Liver (tissue), 9 donors: ENCODE data around the gene WNK4. TPM values are rescaled to one million over a fixed set of nuclear protein-coding genes. Genes with fewer than 3 reads are reported as not detected.

ENCODE experiments used
- DNase-seq: peaks from one replicate; pipeline ENCODE4 v3.0.0-alpha.2; 2017; ENCODE audit warnings: low spot score
- H3K27ac ChIP-seq, 2 donors: one replicate each; pipeline ENCODE4 v1.7.0; 2013; ENCODE audit warnings: inconsistent platforms in 2 of 2, low read length in 2 of 2, control low read depth in 1 of 2, low read depth in 1 of 2, mild to moderate bottlenecking in 1 of 2
- H3K27me3 ChIP-seq, 4 donors: one replicate each; pipeline versions ENCODE4 v1.6.1 to v1.7.0; 2013; ENCODE audit warnings: low read length in 3 of 4, inconsistent platforms in 1 of 4, mild to moderate bottlenecking in 1 of 4, moderate library complexity in 1 of 4; ENCODE audit not compliant: control insufficient read depth in 4 of 4, insufficient read depth in 4 of 4
- H3K36me3 ChIP-seq, 4 donors: one replicate each; pipeline versions ENCODE4 v1.6.1 to v1.7.0; 2013; ENCODE audit warnings: low read length in 3 of 4, mild to moderate bottlenecking in 3 of 4, low read depth in 1 of 4, moderate library complexity in 1 of 4; ENCODE audit not compliant: control insufficient read depth in 4 of 4, insufficient read depth in 3 of 4
- H3K4me1 ChIP-seq, 4 donors: one replicate each; pipeline versions ENCODE4 v1.6.1 to v1.7.0; 2013; ENCODE audit warnings: low read length in 3 of 4, mild to moderate bottlenecking in 3 of 4, moderate library complexity in 1 of 4; ENCODE audit not compliant: control insufficient read depth in 4 of 4, insufficient read depth in 4 of 4
- H3K4me3 ChIP-seq, 3 donors: one replicate each; pipeline versions ENCODE4 v1.6.1 to v1.7.0; 2013; ENCODE audit warnings: low read length in 3 of 3, control low read depth in 1 of 3, low read depth in 1 of 3, mild to moderate bottlenecking in 1 of 3
- H3K9ac ChIP-seq, 2 donors: one replicate each; pipeline ENCODE4 v1.7.0; 2013; ENCODE audit warnings: low read length in 2 of 2, mild to moderate bottlenecking in 2 of 2, moderate library complexity in 2 of 2, control low read depth in 1 of 2, low read depth in 1 of 2
- H3K9me3 ChIP-seq, 4 donors: one replicate each; pipeline versions ENCODE4 v1.6.1 to v1.7.0; 2013; ENCODE audit warnings: low read length in 3 of 4; ENCODE audit not compliant: control insufficient read depth in 4 of 4
- ATF3 ChIP-seq: IDR thresholded peaks from 2 replicates; pipeline ENCODE4 v1.6.1; 2016; ENCODE audit warnings: antibody characterized with exemption
- EGR1 ChIP-seq, 2 donors: IDR thresholded peaks; 2 replicates each; pipeline ENCODE4 v1.6.1; 2016 to 2018; ENCODE audit warnings: antibody characterized with exemption in 2 of 2, low read depth in 2 of 2
- FOXA1 ChIP-seq: IDR thresholded peaks from 2 replicates; pipeline ENCODE4 v1.6.1; 2016; ENCODE audit warnings: antibody characterized with exemption
- FOXA2 ChIP-seq: IDR thresholded peaks from 2 replicates; pipeline ENCODE4 v1.6.1; 2016; ENCODE audit warnings: antibody characterized with exemption
- GABPA ChIP-seq, 2 donors: IDR thresholded peaks in 1 of 2; conservative IDR thresholded peaks in 1 of 2; 2 replicates each; pipeline ENCODE4 v1.6.1; 2016; ENCODE audit warnings: antibody characterized with exemption in 2 of 2, mild to moderate bottlenecking in 1 of 2, moderate library complexity in 1 of 2
- HNF4A ChIP-seq, 2 donors: conservative IDR thresholded peaks; 2 replicates each; pipeline ENCODE4 v1.6.1; 2016; ENCODE audit warnings: antibody characterized with exemption in 2 of 2, mild to moderate bottlenecking in 2 of 2
- HNF4G ChIP-seq: IDR thresholded peaks from 2 replicates; pipeline ENCODE4 v1.6.1; 2016; ENCODE audit warnings: antibody characterized with exemption
- JUND ChIP-seq, 2 donors: IDR thresholded peaks; 2 replicates each; pipeline ENCODE4 v1.6.1; 2016; ENCODE audit warnings: antibody characterized with exemption in 2 of 2
- NR2F2 ChIP-seq: IDR thresholded peaks from 2 replicates; pipeline ENCODE4 v1.6.1; 2016; ENCODE audit warnings: antibody characterized with exemption
- RAD21 ChIP-seq, 2 donors: IDR thresholded peaks; 2 replicates each; pipeline ENCODE4 v1.6.1; 2016; ENCODE audit warnings: antibody characterized with exemption in 2 of 2, mild to moderate bottlenecking in 2 of 2
- RXRA ChIP-seq, 2 donors: IDR thresholded peaks; 2 replicates each; pipeline ENCODE4 v1.6.1; 2017 to 2018; ENCODE audit warnings: antibody characterized with exemption in 2 of 2, mild to moderate bottlenecking in 1 of 2
- SP1 ChIP-seq: IDR thresholded peaks from 2 replicates; pipeline ENCODE4 v1.6.1; 2018; ENCODE audit warnings: antibody characterized with exemption, mild to moderate bottlenecking
- TAF1 ChIP-seq: conservative IDR thresholded peaks from 2 replicates; pipeline ENCODE4 v1.6.1; 2016; ENCODE audit warnings: antibody characterized with exemption, mild to moderate bottlenecking
- YY1 ChIP-seq: IDR thresholded peaks from 2 replicates; pipeline ENCODE4 v1.6.1; 2016; ENCODE audit warnings: antibody characterized with exemption, mild to moderate bottlenecking
- WGBS: extraction: QIAGEN DNeasy Blood & Tissue Kit; methylation state at CpG from one replicate; pipeline ENCODE4 v1.1.7; 2013; 5-methylcytosine and 5-hydroxymethylcytosine counted together
- polyA plus RNA-seq, 2 donors: library from polyadenylated mRNA; stranded (reverse) in 1 of 2; unstranded in 1 of 2; fragments of 200-250 nt in 1 of 2; fragments of >200 nt in 1 of 2; fragmentation: Nextera tagmentation in 1 of 2; extraction: Ambion mirVana in 1 of 2; gene quantifications; one replicate each; pipeline versions ENCODE4 v1.2.1 to v1.2.3, GENCODE V29; 2013 to 2015
- total RNA-seq, 2 donors: library from RNA; depleted of rRNA; stranded (reverse); fragments of >200 nt; gene quantifications; one replicate each; pipeline ENCODE4 v1.2.3, GENCODE V29; 2014
- TF ChIP-seq, protein P1 (sequence below): IDR thresholded peaks from 2 replicates; pipeline ENCODE4 v1.6.1; 2016; ENCODE audit warnings: antibody characterized with exemption
- TF ChIP-seq, protein P2 (sequence below): IDR thresholded peaks from 2 replicates; pipeline ENCODE4 v1.6.1; 2016; ENCODE audit warnings: antibody characterized with exemption, mild to moderate bottlenecking
- TF ChIP-seq, protein P3 (sequence below): IDR thresholded peaks from 2 replicates; pipeline ENCODE4 v1.6.1; 2016; ENCODE audit warnings: antibody characterized with exemption
- donor health status: healthy.
- donor health status: healthy.
- donor health status: healthy.
- donor health status: healthy.
- donor health status: healthy.

WNK4 gene
- total and polyA plus RNA-seq, 4 donors, result 0.33 to 7.5 (median 0.50) TPM

GRCh38 chr17:42784811-42785592 lies 4.6 kb downstream of the WNK4 start:
- 67% methylated on average over 52 of the region's 52 CpGs for WGBS
- Histone ChIP-seq H3K4me3 (no peak overlapping the region), H3K4me1 (peaks cover 2 to 12% (median 8%) of the 10 kb centered on the region in 4 donors), H3K27me3 (peaks cover 0 to 6% (median 0%) of the 10 kb centered on the region in 4 donors), H3K9ac (no peak overlapping the region), H3K36me3 (no peaks in the 10 kb centered on the region), H3K27ac (no peak overlapping the region), H3K9me3 (no peaks in the 10 kb centered on the region)
- no peak for DNase-seq
- TF ChIP-seq, protein P1, sequence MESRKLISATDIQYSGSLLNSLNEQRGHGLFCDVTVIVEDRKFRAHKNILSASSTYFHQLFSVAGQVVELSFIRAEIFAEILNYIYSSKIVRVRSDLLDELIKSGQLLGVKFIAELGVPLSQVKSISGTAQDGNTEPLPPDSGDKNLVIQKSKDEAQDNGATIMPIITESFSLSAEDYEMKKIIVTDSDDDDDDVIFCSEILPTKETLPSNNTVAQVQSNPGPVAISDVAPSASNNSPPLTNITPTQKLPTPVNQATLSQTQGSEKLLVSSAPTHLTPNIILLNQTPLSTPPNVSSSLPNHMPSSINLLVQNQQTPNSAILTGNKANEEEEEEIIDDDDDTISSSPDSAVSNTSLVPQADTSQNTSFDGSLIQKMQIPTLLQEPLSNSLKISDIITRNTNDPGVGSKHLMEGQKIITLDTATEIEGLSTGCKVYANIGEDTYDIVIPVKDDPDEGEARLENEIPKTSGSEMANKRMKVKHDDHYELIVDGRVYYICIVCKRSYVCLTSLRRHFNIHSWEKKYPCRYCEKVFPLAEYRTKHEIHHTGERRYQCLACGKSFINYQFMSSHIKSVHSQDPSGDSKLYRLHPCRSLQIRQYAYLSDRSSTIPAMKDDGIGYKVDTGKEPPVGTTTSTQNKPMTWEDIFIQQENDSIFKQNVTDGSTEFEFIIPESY, result no peak
- TF ChIP-seq JUND (IDR thresholded peaks at IDR 0.05), result no peak
- no peak for TF ChIP-seq HNF4G

GRCh38 chr17:42787266-42787665 lies 6.9 kb downstream of the WNK4 start:
- Histone ChIP-seq H3K9me3 (no peaks in the 10 kb centered on the region), H3K27me3 (no peaks in the 10 kb centered on the region), H3K27ac (no peak overlapping the region), H3K9ac (no peak overlapping the region), H3K36me3 (no peaks in the 10 kb centered on the region), H3K4me3 (no peak overlapping the region), H3K4me1 (peaks cover 0 to 4% (median 0%) of the 10 kb centered on the region in 4 donors)
- 92% methylated on average over 11 of the region's 11 CpGs for WGBS
- TF ChIP-seq YY1 (no peak), RAD21 (IDR thresholded peaks at IDR 0.05) (no peak), EGR1 (IDR thresholded peaks at IDR 0.05; ENCODE audit: low read depth in 2 of 2) (no peak), RXRA (IDR thresholded peaks at IDR 0.05) (no peak), HNF4G (no peak), GABPA (IDR thresholded peaks at IDR 0.05 in 1 of 2, conservative IDR thresholded peaks at IDR 0.05 in 1 of 2) (no peak), HNF4A (conservative IDR thresholded peaks at IDR 0.05) (no peak), ATF3 (no peak), NR2F2 (no peak), TAF1 (no peak), SP1 (no peak), FOXA2 (no peak), JUND (IDR thresholded peaks at IDR 0.05) (no peak), FOXA1 (no peak)
- TF ChIP-seq, protein P1, result no peak
- TF ChIP-seq, protein P2, sequence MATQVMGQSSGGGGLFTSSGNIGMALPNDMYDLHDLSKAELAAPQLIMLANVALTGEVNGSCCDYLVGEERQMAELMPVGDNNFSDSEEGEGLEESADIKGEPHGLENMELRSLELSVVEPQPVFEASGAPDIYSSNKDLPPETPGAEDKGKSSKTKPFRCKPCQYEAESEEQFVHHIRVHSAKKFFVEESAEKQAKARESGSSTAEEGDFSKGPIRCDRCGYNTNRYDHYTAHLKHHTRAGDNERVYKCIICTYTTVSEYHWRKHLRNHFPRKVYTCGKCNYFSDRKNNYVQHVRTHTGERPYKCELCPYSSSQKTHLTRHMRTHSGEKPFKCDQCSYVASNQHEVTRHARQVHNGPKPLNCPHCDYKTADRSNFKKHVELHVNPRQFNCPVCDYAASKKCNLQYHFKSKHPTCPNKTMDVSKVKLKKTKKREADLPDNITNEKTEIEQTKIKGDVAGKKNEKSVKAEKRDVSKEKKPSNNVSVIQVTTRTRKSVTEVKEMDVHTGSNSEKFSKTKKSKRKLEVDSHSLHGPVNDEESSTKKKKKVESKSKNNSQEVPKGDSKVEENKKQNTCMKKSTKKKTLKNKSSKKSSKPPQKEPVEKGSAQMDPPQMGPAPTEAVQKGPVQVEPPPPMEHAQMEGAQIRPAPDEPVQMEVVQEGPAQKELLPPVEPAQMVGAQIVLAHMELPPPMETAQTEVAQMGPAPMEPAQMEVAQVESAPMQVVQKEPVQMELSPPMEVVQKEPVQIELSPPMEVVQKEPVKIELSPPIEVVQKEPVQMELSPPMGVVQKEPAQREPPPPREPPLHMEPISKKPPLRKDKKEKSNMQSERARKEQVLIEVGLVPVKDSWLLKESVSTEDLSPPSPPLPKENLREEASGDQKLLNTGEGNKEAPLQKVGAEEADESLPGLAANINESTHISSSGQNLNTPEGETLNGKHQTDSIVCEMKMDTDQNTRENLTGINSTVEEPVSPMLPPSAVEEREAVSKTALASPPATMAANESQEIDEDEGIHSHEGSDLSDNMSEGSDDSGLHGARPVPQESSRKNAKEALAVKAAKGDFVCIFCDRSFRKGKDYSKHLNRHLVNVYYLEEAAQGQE, result no peak
- TF ChIP-seq, protein P3, sequence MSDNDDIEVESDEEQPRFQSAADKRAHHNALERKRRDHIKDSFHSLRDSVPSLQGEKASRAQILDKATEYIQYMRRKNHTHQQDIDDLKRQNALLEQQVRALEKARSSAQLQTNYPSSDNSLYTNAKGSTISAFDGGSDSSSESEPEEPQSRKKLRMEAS, result no peak
- no peak for DNase-seq
